ENCODE results near the gene TRIM71. TPM values are rescaled to one million over a fixed set of nuclear protein-coding genes. Genes with fewer than 3 reads are reported as not detected.

Gene TRIM71
- total RNA-seq, 1 experiment from 2014 or later = 376 TPM

DNA sequence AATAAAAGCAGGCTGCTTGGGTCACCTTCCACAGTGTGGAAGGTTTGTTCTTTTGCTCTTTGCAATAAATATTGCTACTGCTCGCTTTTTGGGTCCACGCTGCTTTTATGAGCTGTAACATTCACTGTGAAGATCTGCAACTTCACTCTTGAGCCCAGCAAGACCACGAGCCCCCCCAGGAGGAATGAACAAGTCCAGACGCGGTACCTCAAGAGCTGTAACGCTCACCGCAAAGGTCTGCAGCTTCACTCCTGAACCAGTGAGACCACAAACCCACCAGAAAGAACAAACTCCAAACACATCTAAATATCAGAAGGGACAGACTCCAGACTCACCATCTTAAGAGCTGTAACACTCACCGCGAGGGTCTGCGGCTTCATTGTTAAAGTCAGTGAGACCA, 86.2 kb downstream of the TRIM71 start:
- WGBS (ENCODE audit: extremely low coverage, insufficient read length, low lambda C conversion rate) = no CpG with 5 or more reads among the region's 10 CpGs

More for the DNA sequence above, 86.2 kb downstream of the TRIM71 start:
- Mint-ChIP-seq H3K9me3 (peaks cover 0 to 15% of the 10 kb centered on the region in 2 experiments; a peak in 3 of 5 replicates), H3K27ac (no peak overlapping the region), H3K4me1 (peaks cover 2 to 8% of the 10 kb centered on the region in 2 experiments; a peak in 2 of 4 replicates), H3K27me3 (ENCODE audit: low read depth) (peaks cover 4% of the 10 kb centered on the region), H3K36me3 (ENCODE audit: insufficient read depth in 1 of 3, low read depth in 3 of 3) (peaks cover 7 to 18% (median 10%) of the 10 kb centered on the region in 3 experiments), H3K4me3 (no peak overlapping the region; a peak in 1 of 5 replicates)
- no peaks in the 10 kb centered on the region for H3K79me2 ChIP-seq (ENCODE audit: insufficient read depth, low read length)
- no peak overlapping the region for H2AK5ac ChIP-seq (ENCODE audit: insufficient read length, low read length)
- no peak overlapping the region for H2BK12ac ChIP-seq (ENCODE audit: insufficient read length, low read depth, low read length)
- no peak overlapping the region for H2BK5ac ChIP-seq (ENCODE audit: insufficient read length, low read length)
- no peak overlapping the region for H4K91ac ChIP-seq (ENCODE audit: insufficient read length, low read depth, low read length)
- H3K23ac ChIP-seq (ENCODE audit: insufficient read length, low read depth, low read length) = no peak overlapping the region
- DNase-seq = no peak
- no peaks in the 10 kb centered on the region for H3K23me2 ChIP-seq (ENCODE audit: insufficient read length, low read depth, low read length, poor library complexity, severe bottlenecking)
- H3K4me2 ChIP-seq (ENCODE audit: insufficient read depth, insufficient read length, low read length) = no peak overlapping the region
- H4K5ac ChIP-seq (ENCODE audit: insufficient read length, low read depth, low read length) = no peak overlapping the region
- H2BK20ac ChIP-seq (ENCODE audit: low read depth, low read length, poor library complexity, severe bottlenecking) = no peak overlapping the region
- no peak overlapping the region for H4K8ac ChIP-seq (replicated peaks; ENCODE audit: insufficient read length, low read depth, low read length)
- no peak overlapping the region for H3K56ac ChIP-seq (ENCODE audit: insufficient read length, low read depth, low read length)
- no peak overlapping the region for H2BK120ac ChIP-seq (ENCODE audit: low read depth, low read length, poor library complexity, severe bottlenecking)
- H3K27me3 ChIP-seq (ENCODE audit: insufficient read depth, low read length) = no peaks in the 10 kb centered on the region
- H2AFZ ChIP-seq (ENCODE audit: low read length) = no peak overlapping the region
- H2BK15ac ChIP-seq (ENCODE audit: low read depth, low read length) = no peak overlapping the region
- H3K4ac ChIP-seq (ENCODE audit: low read depth, low read length) = no peak overlapping the region
- H3K27ac ChIP-seq (ENCODE audit: insufficient read length, low read depth, low read length) = no peak overlapping the region
- TF ChIP-seq, protein P1, sequence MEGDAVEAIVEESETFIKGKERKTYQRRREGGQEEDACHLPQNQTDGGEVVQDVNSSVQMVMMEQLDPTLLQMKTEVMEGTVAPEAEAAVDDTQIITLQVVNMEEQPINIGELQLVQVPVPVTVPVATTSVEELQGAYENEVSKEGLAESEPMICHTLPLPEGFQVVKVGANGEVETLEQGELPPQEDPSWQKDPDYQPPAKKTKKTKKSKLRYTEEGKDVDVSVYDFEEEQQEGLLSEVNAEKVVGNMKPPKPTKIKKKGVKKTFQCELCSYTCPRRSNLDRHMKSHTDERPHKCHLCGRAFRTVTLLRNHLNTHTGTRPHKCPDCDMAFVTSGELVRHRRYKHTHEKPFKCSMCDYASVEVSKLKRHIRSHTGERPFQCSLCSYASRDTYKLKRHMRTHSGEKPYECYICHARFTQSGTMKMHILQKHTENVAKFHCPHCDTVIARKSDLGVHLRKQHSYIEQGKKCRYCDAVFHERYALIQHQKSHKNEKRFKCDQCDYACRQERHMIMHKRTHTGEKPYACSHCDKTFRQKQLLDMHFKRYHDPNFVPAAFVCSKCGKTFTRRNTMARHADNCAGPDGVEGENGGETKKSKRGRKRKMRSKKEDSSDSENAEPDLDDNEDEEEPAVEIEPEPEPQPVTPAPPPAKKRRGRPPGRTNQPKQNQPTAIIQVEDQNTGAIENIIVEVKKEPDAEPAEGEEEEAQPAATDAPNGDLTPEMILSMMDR (conservative IDR thresholded peaks at IDR 0.05) = no peak
- no peak overlapping the region for H3K14ac ChIP-seq (ENCODE audit: insufficient read depth, low read length)
- H3K4me1 ChIP-seq (ENCODE audit: insufficient read depth, low read length) = no peaks in the 10 kb centered on the region
- H3K9me3 ChIP-seq (ENCODE audit: control insufficient read depth, low read depth, low read length) = no peaks in the 10 kb centered on the region
- H3K79me1 ChIP-seq (ENCODE audit: insufficient read depth, low read depth, low read length, poor library complexity, severe bottlenecking) = no peaks in the 10 kb centered on the region
- no peaks in the 10 kb centered on the region for H4K20me1 ChIP-seq (ENCODE audit: control insufficient read depth, insufficient read depth, insufficient read length)
- no peak overlapping the region for H3K18ac ChIP-seq (ENCODE audit: insufficient read length, low read depth, low read length)
- no peak overlapping the region for H3T11ph ChIP-seq (ENCODE audit: low read length)
- no peak overlapping the region for H3K9ac ChIP-seq (ENCODE audit: extremely low read depth, insufficient read length, low read length)
